HG03432 (cell line): Measurements from ENCODE around the gene TTC23L.
"Not testable (repeated sequence)": the region's sequence is repeated elsewhere in the genome, so short reads cannot be mapped to it uniquely, and the experiment has no call there.

Source experiments
- ATAC-seq: cut with Tn5 transposase; IDR thresholded peaks from one replicate; pipeline ENCODE4 v1.9.1; 2021; ENCODE audit warnings: mild to moderate bottlenecking, moderate library complexity; ENCODE audit not compliant: unreplicated experiment

The TTC23L gene

DNA sequence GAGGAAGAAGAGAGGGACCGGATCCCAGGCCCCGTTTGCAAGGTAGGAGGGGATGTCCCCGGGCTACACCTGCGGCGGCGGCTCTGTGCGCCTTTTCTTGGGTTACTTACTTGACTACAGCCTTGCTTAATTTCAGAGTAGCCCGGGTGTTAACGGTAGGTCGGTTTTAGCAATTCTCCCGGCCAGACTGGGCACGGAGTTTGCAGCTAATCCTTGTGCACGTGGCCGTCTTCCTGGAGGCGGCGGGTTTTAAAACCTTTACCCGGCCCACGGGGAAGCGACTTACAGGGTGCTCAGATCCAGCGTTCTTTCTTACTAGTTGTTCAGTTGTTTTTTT is 76.9 kb downstream of the TTC23L start:
- peak; percentile 15 for ATAC-seq

DNA sequence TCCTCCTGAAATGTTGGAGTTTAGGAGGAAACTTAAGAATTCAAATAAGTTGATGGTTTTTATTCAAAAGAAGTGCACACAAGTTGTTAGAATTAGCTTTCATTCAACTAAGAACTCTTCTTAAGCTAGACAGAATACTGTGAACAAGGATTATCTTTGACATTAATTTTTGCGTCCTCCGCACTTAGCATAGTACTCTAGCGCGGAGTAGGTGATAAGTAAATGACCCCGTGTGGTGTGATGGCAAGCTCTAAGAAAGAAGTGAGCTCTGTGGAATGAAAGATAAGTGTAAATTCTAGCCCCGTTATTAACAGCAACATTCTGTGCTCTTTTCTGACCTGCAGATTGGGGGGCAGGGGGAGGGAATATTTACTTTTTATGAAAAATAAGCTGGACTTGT is 77.6 kb downstream of the TTC23L start:
- no peak for ATAC-seq

DNA sequence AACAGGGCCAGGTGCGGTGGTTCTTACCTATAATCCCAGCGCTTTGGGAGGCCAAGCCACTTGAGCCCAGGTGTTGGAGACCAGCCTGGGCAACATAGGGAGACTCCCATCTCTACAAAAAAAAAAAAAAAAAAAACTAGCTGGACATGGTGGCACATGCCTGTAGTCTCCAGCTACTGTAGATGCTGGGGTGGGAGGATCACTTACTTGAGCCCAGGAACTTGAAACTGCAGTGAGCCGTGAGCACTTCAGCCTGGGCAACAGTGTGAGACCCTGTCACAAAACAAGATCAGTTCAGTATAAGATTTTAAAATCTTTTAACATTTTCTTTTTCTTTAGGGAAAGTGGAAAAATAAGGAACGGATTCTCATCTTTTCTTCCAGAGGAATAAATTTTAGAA is 79.1 kb downstream of the TTC23L start:
- ATAC-seq = no peak

DNA sequence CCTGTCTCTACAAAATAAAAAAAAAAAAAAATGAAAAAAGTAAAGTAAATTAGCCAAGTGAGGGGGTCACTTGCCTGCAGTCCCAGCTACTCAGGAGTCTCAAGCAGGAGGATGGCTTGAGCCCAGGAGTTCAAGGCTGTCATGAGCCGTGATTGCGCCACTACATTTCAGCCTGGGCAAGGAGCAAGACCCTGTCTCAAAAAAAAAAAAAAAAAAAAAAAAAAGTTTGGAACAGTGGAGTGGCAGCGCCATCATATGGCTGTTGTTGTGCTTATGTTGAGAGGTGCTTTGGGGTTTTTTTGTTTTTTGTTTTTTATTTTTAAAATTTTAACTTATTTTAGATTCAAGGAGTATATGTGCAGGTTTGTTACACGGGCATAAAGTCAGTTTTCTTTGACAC is 80.1 kb downstream of the TTC23L start:
- ATAC-seq = no peak

DNA sequence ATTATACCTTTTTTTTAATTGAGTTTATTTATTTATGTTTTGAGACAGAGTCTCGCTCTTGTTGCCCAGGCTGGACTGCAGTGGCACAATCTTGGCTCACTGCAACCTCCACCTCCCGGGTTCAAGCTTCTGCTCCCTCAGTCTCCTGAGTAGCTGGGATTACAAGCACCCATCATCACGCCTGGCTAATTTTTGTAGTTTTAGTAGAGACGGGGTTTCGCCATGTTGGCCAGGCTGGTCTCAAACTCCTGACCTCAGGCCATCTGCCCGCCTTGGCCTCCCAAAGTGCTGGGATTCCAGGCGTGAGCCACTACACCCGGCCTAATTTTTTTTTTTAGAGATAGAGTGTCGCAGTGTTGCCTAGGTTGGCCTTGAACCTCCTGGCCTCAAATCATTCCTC is 84.3 kb downstream of the TTC23L start:
- ATAC-seq = not testable (repeated sequence)

DNA sequence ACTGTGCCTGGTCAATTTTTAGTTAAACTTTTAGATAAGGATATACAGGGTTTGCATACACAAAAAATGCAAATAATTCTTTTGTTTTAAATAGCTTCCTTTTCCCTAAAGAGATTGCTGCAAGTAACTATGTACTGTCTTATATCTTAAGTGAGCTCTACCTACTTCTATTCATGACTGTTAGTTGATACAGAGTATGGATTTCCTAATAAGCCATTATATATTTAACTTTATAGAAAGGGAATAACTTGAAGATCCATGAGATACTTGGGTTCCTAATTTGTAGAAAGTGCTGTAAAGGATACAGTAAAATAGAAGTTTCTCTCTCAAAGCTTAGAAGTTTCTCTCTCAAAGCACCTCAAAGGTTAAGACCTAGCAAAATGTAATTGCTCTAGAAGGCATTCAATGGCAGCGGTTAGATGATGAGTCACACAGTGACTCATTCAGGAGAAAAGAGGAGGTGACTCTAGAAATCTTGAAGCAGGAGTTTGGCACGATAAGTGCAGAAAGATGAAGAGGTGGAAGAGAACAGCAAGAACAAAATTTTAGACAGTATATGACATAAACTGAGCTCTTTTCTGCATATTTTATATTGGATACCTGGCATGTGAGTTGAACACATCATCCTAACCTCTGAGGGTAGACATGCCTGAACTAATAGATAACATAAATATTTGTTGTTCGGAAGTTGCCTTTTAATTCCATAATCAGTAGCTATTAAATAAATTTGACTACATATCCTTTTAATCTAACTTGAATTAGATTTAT is 84.9 kb downstream of the TTC23L start:
- peak; percentile 62 for ATAC-seq

DNA sequence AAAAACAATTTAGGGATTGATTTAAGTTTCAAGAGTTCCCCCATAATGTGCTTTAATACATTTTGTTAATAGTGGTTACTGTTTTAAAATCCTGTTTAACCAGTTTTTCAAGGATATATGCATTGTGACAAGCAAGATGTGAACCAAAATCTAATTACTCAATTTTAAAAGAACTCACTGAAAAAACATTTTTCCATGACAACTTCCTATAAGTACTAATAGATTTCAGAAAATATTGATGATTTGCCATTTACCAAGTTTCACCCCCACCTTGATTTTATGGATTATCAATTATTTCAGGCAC is 85.5 kb downstream of the TTC23L start:
- no peak for ATAC-seq

DNA sequence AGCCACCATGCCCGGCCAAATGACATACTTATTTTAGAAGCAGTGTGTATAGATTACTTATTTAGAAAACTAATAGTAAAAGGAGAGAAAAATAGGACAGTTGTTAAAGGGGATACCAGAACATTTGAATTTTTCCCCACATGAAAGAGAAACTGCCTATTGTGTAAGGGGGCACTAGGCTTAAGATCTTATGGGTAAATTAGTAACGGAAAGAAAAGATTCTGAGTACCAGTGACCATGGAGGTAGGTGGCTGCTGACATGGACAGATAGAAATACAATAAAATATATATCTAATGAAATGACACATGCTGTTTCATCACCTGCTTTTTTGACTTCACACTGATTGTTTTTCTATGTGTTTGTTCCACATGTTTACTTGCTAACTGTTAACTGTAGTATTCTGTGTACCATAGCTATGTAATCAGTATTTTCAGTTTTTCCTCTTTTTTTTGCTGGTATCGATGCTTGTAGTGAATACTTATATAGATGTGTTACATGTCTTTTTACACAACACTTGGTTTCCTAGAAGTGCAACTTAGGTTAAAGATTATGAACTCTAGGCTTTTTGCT is 87.4 kb downstream of the TTC23L start:
- ATAC-seq = no peak

DNA sequence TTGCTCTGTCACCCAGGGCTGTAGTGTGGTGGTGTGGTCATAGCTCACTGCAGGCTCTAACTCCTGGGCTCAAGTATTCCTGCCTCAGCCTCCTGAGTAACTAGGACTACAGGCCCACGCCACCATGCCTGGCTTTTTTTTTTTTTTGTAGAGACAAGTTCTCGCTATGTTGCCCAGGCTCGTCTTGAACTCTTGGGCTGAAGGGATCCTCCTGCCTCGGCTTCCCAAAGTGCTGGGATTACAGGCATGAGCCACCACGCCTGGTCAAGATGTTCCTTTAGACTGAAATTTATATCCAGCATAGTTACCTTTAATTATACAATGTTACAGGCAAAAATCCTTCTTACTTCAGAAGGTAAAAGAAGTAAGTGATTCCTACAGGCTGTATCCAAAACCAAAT is 88.8 kb downstream of the TTC23L start:
- ATAC-seq = no peak

DNA sequence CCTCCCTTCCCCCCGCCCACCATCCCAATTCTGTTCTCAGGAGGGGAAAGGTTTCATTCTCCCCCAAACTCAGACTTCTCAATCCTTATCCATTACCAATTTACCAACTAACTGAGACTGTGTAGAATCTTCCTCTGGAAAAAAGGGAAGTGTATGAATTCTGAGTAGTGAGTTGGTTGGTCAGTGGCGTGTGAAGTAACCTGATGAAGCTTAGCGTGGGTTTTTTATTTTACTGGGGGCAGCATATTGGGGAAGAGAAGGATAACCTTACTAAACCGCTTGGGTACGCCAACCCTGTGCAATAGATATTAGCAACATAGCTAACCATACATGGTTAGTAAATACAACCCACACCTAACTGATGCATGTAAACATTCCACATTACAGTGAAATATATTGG is 89.3 kb downstream of the TTC23L start:
- ATAC-seq = no peak

DNA sequence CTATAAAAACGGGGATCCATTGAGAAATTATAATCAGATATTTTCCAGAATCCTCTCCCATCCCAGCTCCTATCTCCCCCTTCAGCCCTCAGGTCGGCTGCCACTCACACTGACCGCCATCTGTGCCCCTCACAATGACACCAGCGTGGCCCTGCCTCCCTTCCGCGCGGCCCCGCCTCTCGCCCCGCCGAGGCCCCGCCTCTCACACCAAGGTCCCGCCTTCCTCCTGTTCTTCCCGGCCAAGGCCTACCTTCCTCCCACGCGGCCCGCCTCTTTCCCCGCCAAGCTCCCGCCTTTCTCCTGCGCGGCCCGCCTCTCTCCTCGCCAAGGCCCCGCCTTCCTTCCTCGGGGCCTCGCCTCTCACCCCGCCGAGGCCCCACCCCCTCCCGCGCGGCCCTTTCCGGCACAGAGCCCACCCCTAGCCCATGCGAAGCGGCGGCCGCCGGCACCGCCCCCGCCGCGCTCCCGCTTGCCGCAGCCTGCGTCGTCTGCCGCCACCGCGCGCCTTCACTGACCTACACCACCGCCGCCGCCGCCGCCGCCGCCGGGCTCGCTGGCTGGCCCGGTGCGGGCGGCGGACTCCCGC is 90.3 kb downstream of the TTC23L start, which contains the start of gene DNAJC21:
Gene DNAJC21 (plus strand): TSS at position 426 of the 586 bp plus-strand sequence. CDS start 261 bp downstream, outside the sequence.
- ATAC-seq = peak; percentile 88

DNA sequence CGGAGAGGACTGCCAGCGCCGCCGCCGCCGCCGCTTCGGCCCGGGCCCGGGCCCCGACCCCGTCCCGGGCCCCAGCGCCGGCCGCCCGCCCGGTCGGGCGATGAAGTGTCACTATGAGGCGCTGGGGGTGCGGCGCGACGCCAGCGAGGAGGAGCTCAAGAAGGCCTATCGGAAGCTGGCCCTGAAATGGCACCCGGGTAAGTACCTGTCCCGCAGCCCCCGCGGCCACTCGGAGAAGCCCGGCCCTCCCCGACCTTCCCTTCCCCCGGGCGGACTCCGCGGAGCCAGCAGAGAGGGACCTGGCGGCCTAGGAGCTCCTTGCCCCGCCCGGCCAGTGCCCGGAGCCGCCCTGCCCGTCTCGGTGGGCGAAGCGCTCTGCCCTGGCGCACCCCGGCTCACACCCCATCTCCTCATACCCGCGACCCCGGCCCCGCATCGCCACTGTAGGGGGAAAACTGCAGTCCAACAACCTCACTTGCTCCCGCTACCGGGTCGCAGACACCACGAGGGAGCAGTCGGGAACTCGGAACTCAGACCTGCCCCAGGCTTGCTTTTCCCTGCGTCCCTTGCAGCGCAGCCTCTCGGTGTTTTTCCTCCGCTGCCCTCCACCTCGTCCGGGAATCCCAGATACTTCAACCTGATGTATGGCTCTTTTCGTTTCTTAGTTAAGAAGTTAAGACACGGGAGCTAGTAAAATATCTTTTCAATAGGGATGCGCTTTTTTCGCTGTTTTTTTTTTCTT is 90.9 kb downstream of the TTC23L start:
- peak; percentile 80 for ATAC-seq

DNA sequence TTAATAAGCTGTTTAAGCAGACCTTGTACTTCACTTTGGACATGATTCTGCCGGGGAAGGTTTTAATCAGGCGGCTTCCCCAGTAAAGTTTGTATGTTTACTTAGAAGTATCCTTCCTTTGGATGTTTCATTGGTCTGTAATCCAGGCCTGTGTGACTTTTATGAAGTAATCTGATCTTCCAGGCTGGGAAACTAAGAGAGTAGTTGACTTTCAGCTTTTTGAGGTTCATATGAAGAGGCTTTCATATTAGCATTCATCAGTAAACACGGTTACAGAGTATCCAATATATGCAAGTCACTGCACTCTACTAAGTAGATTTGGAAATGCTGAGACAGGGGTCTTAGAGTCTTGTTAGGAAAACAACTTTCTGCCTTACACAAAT is 91.5 kb downstream of the TTC23L start:
- no peak for ATAC-seq

DNA sequence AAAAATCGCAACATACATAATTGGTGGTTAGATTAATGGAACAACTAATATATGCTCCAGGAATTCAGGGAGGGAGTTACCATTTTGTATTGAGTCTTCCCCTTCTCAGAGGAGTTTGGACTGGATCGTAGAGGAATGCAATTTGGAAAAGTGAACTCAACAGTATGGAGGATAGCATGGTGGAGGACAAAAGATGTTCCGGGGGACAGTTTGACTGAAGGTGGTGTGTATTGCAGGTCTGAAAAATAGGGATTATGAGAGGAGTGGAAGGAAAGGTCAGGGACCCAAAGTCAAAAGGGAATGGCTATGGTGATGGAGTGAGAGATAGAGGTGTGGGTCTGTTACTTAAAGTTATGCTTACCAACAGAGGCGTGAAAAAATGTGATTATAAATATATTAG is 91.9 kb downstream of the TTC23L start:
- ATAC-seq = no peak

DNA sequence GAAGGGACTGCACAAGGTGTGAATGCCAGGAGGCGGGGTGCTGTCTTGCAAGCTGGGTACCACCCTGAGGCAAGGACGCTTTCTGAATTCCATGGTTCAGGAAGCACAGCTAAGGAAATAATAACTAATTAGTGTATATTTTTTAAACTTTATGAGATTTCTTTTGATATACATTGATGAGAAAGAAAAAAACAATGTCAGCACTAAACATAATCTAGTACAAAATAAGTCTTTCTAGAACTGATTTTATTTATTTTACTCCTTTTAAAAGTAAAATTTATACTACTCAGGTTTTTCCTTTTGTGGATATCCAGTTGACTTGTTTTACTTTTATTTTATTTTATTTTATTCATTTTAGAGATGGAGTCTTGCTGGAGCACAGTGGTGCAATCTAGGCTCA is 94.0 kb downstream of the TTC23L start:
- no peak for ATAC-seq

DNA sequence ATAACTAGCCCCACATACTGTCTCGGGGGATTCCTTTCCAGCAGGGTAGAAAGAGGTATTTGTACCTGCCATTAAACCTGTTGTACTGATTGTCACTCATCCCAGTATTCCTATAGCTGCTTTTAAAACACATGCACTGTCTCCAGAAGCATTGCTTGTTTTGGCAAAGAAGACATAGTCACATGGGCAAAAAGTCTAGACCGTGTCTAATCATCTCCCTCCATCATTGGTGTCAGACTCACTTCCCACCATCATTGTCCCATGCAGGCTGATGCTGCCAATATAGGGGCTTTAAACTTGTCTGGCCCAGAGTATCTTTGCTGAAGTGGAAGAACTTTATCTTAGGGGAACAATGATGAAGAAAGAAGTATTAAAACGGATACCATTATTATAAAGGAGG is 103.0 kb downstream of the TTC23L start:
- no peak for ATAC-seq

DNA sequence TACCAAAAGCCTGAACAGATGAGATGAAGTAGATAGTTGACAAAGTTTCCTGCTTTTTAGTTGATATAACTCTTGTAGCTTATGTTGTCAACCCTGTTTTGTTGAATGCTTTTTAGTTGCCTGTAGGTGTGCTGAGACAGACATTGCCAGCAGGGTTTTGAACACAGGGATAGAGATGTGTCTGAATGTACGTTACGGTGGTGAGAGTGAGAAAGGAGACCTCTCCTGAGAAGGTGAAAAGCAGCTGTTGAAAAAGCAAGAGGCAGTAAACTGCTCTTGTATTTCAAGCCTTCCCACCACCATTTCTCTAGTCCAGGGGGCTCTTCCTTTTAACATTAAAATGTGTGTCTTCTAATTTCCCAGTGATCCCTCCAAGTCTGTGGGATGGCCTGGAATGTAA is 105.1 kb downstream of the TTC23L start:
- no peak for ATAC-seq

DNA sequence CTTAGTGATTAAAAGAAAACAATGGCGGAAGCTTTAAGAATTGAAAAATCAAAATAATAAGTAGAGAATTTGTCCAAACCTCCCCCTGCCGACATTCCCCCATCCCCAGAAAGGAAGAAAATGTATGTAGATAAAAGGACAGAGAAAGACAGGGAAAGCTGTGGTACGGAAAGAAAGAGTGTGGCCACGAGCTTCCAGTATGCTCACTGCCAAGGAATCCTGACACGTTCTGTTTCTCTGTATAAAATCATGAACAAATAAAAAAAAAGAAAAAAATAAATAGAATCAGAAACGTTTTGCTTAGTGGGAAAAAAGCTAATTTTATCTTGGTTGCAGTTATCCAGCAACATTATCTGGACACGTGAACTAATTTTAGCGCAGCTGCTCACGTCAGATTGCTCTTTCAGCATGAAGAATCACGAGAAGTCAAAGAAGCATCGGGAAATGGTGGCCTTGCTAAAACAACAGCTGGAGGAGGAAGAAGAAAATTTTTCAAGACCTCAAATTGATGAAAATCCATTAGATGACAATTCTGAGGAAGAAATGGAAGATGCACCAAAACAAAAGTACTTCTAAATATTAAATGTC is 105.6 kb downstream of the TTC23L start:
- ATAC-seq = no peak
